ENCODE data around the gene DISP2.

GRCh38 chr15:40312370-40313158, 45.5 kb upstream of the DISP2 start:
- TF ChIP-seq CTCF (IDR thresholded peaks at IDR 0.05) (no peak), POLR2A (IDR thresholded peaks at IDR 0.05) (no peak)
